Stimulated activated CD8-positive, alpha-beta memory T cell treated with anti-CD3 and anti-CD28 coated beads, Interleukin-15, amount 100 ng/mL, for 1 hour (primary cell): ENCODE results near the gene ACTR3C.

ENCODE experiments used
- DNase-seq: peaks from one replicate; pipeline ENCODE4 v3.0.0-alpha.2; 2020; ENCODE audit warnings: low read depth

ACTR3C gene

GRCh38 chr7:150322833-150323681 is at the start of gene ACTR3C, which contains the start of gene LRRC61:
Gene ACTR3C, minus strand, starts transcription at chr7:150323545. Its CDS starts 28,249 bp downstream, at chr7:150295296.
Gene LRRC61, plus strand, starts transcription at chr7:150323355. Its CDS starts 13,507 bp downstream, at chr7:150336862.
- DNase-seq = peak; percentile 43

- no peak for DNase-seq
These were observed 49.1 kb upstream of the ACTR3C start for GRCh38 chr7:150372271-150373048.

DNA sequence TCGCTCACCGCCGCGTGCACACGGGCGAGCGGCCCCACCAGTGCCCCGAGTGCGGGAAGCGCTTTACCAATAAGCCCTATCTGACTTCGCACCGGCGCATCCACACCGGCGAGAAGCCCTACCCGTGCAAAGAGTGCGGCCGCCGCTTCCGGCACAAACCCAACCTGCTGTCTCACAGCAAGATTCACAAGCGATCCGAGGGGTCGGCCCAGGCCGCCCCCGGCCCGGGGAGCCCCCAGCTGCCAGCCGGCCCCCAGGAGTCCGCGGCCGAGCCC is 48.6 kb upstream of the ACTR3C start:
- DNase-seq = no peak

DNA sequence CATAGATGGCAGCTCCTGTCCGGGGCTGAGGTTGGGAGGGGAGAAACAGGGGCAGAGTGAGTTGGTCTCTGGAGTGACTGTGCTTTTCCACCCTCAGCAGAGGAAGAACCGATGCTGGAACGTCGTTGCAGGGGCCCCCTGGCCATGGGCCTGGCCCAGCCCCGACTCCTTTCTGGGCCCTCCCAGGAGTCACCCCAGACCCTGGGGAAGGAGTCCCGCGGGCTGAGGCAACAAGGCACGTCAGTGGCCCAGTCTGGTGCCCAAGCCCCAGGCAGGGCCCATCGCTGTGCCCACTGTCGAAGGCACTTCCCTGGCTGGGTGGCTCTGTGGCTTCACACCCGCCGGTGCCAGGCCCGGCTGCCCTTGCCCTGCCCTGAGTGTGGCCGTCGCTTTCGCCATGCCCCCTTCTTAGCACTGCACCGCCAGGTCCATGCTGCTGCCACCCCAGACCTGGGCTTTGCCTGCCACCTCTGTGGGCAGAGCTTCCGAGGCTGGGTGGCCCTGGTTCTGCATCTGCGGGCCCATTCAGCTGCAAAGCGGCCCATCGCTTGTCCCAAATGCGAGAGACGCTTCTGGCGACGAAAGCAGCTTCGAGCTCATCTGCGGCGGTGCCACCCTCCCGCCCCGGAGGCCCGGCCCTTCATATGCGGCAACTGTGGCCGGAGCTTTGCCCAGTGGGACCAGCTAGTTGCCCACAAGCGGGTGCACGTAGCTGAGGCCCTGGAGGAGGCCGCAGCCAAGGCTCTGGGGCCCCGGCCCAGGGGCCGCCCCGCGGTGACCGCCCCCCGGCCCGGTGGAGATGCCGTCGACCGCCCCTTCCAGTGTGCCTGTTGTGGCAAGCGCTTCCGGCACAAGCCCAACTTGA is 48.0 kb upstream of the ACTR3C start:
- no peak for DNase-seq

DNA sequence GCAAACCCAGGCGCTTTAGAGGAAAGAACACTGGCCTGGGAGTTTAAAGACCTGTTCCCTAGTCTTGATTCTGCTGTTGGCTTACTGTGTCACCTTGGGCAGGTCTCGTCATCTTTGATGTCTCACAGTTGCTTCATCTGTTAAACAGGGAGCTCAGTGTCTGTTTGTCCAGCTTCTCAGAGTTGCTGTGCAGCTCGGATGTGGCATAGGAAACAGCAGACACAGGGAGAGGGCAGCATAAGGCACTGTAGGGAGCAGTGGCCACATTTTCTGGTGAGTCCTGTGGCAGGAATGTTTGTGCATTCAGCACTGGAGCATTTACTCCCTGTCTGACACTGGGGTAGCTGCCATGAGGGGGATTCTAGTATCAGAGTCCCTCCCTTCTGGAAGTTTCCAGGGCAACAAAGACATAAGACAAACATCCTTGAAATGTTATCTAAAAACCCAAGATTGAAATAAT is 47.3 kb upstream of the ACTR3C start:
- no peak for DNase-seq

- no peak for DNase-seq
These were observed 46.6 kb upstream of the ACTR3C start for GRCh38 chr7:150369748-150370501.

- DNase-seq = peak; percentile 32
These were observed 45.8 kb upstream of the ACTR3C start for GRCh38 chr7:150368884-150369747.

GRCh38 chr7:150368096-150368883 is 44.9 kb upstream of the ACTR3C start, which contains the start of gene REPIN1:
Gene REPIN1, plus strand, starts transcription at chr7:150368822. Its CDS starts 890 bp downstream, at chr7:150369712.
- peak; percentile 52 for DNase-seq

- DNase-seq = no peak
These were observed 44.3 kb upstream of the ACTR3C start for GRCh38 chr7:150367677-150368095.

- DNase-seq = no peak
These were observed 42.5 kb upstream of the ACTR3C start for GRCh38 chr7:150365673-150366398.

DNA sequence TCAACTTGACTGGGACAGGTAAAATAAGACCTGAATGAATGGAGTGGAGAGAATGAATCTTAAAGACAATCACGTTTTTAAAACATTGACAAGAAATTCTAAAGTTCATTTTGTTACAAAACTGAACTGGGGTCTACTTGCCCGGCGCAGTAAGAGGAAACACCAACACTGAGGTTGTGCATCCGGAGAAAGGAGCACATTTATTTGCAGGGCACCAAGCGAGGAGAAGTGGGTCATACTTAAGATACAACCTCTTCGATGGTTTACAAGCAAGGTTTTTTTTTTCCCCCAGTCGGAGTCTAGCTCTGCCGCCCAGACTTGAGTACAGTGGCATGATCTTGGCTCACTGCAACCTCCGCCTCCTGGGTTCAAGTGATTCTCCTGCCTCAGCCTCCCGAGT is 41.8 kb upstream of the ACTR3C start:
- DNase-seq = no peak

GRCh38 chr7:150363872-150364271 is 40.5 kb upstream of the ACTR3C start:
- DNase-seq = no peak

- no peak for DNase-seq
These were observed 40.0 kb upstream of the ACTR3C start for GRCh38 chr7:150363370-150363769.

- no peak for DNase-seq
These were observed 38.7 kb upstream of the ACTR3C start for GRCh38 chr7:150361807-150362621.

- DNase-seq = no peak
These were observed 38.1 kb upstream of the ACTR3C start for GRCh38 chr7:150361402-150361801.

DNA sequence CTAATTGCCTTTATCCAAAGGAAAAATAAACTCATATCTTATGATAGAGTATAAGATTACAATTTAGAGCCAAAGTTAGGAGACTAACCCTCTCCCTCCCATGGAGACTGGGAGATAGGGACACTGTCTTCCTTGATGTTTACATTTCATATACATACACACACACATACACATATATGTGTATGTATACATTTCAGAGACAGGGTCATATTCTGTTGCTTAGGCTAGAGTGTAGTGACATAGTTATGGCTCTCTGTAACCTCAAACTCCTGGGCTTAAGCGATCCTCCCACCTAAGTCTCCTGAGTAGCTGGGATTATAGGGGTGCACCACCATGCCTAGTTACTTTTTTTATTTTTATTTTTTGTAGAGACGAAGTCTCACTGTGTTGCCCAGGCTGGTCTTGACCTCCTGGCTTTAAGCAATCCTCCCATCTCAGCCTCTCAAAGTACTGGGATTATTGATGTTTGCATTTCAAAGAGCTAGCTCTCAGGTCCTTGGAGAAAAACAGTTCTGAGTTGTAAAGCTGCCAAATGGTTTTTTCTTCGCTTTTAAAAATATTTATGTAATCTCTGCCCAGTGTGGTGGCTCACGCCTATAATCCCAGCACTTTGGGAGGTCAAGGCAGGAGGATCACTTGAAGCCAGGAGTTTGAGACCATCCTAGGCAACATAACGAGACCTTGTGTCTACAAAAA is 37.2 kb upstream of the ACTR3C start:
- DNase-seq = no peak

DNA sequence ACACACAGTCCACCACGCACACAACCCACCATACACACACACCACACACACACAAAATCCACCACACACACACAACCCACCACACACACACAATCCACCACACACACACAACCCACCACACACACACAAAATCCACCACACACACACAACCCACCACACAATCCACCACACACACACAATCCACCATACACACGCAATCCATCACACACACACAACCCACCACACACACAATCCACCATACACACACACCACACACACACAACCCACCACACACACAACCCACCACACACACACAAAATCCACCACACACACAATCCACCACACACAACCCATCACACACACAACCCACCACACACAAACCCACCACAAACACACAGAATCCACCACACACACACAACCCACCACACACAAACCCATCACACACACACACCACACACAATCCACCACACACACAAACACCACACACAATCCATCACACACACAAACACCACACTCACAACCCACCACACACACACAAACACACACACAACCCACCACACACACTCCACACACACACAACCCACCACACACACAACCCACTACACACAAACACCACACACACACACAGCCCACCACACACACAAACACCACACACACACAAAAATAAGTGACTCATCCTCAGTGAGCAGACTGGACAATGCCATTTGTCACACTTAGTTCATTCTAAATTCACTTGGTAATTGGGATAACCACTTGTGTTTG is 36.4 kb upstream of the ACTR3C start:
- DNase-seq = no peak
